Liver (tissue), 9 donors: ENCODE results near the gene IGF1R. TPM values are rescaled to one million over a fixed set of nuclear protein-coding genes. Genes with fewer than 3 reads are reported as not detected.
"Not testable (repeated sequence)": the region's sequence is repeated elsewhere in the genome, so short reads cannot be mapped to it uniquely, and the experiment has no call there.

Source experiments
- DNase-seq: peaks from one replicate; pipeline ENCODE4 v3.0.0-alpha.2; 2017; ENCODE audit warnings: low spot score
- H3K27ac ChIP-seq, 2 donors: one replicate each; pipeline ENCODE4 v1.7.0; 2013; ENCODE audit warnings: inconsistent platforms in 2 of 2, low read length in 2 of 2, control low read depth in 1 of 2, low read depth in 1 of 2, mild to moderate bottlenecking in 1 of 2
- H3K27me3 ChIP-seq, 4 donors: one replicate each; pipeline versions ENCODE4 v1.6.1 to v1.7.0; 2013; ENCODE audit warnings: low read length in 3 of 4, inconsistent platforms in 1 of 4, mild to moderate bottlenecking in 1 of 4, moderate library complexity in 1 of 4; ENCODE audit not compliant: control insufficient read depth in 4 of 4, insufficient read depth in 4 of 4
- H3K36me3 ChIP-seq, 4 donors: one replicate each; pipeline versions ENCODE4 v1.6.1 to v1.7.0; 2013; ENCODE audit warnings: low read length in 3 of 4, mild to moderate bottlenecking in 3 of 4, low read depth in 1 of 4, moderate library complexity in 1 of 4; ENCODE audit not compliant: control insufficient read depth in 4 of 4, insufficient read depth in 3 of 4
- H3K4me1 ChIP-seq, 4 donors: one replicate each; pipeline versions ENCODE4 v1.6.1 to v1.7.0; 2013; ENCODE audit warnings: low read length in 3 of 4, mild to moderate bottlenecking in 3 of 4, moderate library complexity in 1 of 4; ENCODE audit not compliant: control insufficient read depth in 4 of 4, insufficient read depth in 4 of 4
- H3K4me3 ChIP-seq, 3 donors: one replicate each; pipeline versions ENCODE4 v1.6.1 to v1.7.0; 2013; ENCODE audit warnings: low read length in 3 of 3, control low read depth in 1 of 3, low read depth in 1 of 3, mild to moderate bottlenecking in 1 of 3
- H3K9ac ChIP-seq, 2 donors: one replicate each; pipeline ENCODE4 v1.7.0; 2013; ENCODE audit warnings: low read length in 2 of 2, mild to moderate bottlenecking in 2 of 2, moderate library complexity in 2 of 2, control low read depth in 1 of 2, low read depth in 1 of 2
- H3K9me3 ChIP-seq, 4 donors: one replicate each; pipeline versions ENCODE4 v1.6.1 to v1.7.0; 2013; ENCODE audit warnings: low read length in 3 of 4; ENCODE audit not compliant: control insufficient read depth in 4 of 4
- ATF3 ChIP-seq: IDR thresholded peaks from 2 replicates; pipeline ENCODE4 v1.6.1; 2016; ENCODE audit warnings: antibody characterized with exemption
- CTCF ChIP-seq: fragments of 150-350 bp; IDR thresholded peaks from 2 replicates; pipeline ENCODE4 v1.5.1; 2017; ENCODE audit warnings: improper control_type of control experiment, low read depth, low read length; ENCODE audit not compliant: missing input control
- EGR1 ChIP-seq, 2 donors: IDR thresholded peaks; 2 replicates each; pipeline ENCODE4 v1.6.1; 2016 to 2018; ENCODE audit warnings: antibody characterized with exemption in 2 of 2, low read depth in 2 of 2
- FOXA2 ChIP-seq: IDR thresholded peaks from 2 replicates; pipeline ENCODE4 v1.6.1; 2016; ENCODE audit warnings: antibody characterized with exemption
- GABPA ChIP-seq, 2 donors: IDR thresholded peaks in 1 of 2; conservative IDR thresholded peaks in 1 of 2; 2 replicates each; pipeline ENCODE4 v1.6.1; 2016; ENCODE audit warnings: antibody characterized with exemption in 2 of 2, mild to moderate bottlenecking in 1 of 2, moderate library complexity in 1 of 2
- HNF4A ChIP-seq, 2 donors: conservative IDR thresholded peaks; 2 replicates each; pipeline ENCODE4 v1.6.1; 2016; ENCODE audit warnings: antibody characterized with exemption in 2 of 2, mild to moderate bottlenecking in 2 of 2
- JUND ChIP-seq, 2 donors: IDR thresholded peaks; 2 replicates each; pipeline ENCODE4 v1.6.1; 2016; ENCODE audit warnings: antibody characterized with exemption in 2 of 2
- MAX ChIP-seq: IDR thresholded peaks from 2 replicates; pipeline ENCODE4 v1.6.1; 2016; ENCODE audit warnings: antibody characterized with exemption
- NR2F2 ChIP-seq: IDR thresholded peaks from 2 replicates; pipeline ENCODE4 v1.6.1; 2016; ENCODE audit warnings: antibody characterized with exemption
- RAD21 ChIP-seq, 2 donors: IDR thresholded peaks; 2 replicates each; pipeline ENCODE4 v1.6.1; 2016; ENCODE audit warnings: antibody characterized with exemption in 2 of 2, mild to moderate bottlenecking in 2 of 2
- REST ChIP-seq: IDR thresholded peaks from 2 replicates; pipeline ENCODE4 v1.6.1; 2016; ENCODE audit warnings: antibody characterized with exemption, mild to moderate bottlenecking
- SP1 ChIP-seq: IDR thresholded peaks from 2 replicates; pipeline ENCODE4 v1.6.1; 2018; ENCODE audit warnings: antibody characterized with exemption, mild to moderate bottlenecking
- TAF1 ChIP-seq: conservative IDR thresholded peaks from 2 replicates; pipeline ENCODE4 v1.6.1; 2016; ENCODE audit warnings: antibody characterized with exemption, mild to moderate bottlenecking
- ZBTB33 ChIP-seq: IDR thresholded peaks from 2 replicates; pipeline ENCODE4 v1.6.1; 2016; ENCODE audit warnings: antibody characterized with exemption
- WGBS: extraction: QIAGEN DNeasy Blood & Tissue Kit; methylation state at CpG from one replicate; pipeline ENCODE4 v1.1.7; 2013; 5-methylcytosine and 5-hydroxymethylcytosine counted together
- polyA plus RNA-seq, 2 donors: library from polyadenylated mRNA; stranded (reverse) in 1 of 2; unstranded in 1 of 2; fragments of 200-250 nt in 1 of 2; fragments of >200 nt in 1 of 2; fragmentation: Nextera tagmentation in 1 of 2; extraction: Ambion mirVana in 1 of 2; gene quantifications; one replicate each; pipeline versions ENCODE4 v1.2.1 to v1.2.3, GENCODE V29; 2013 to 2015
- total RNA-seq, 2 donors: library from RNA; depleted of rRNA; stranded (reverse); fragments of >200 nt; gene quantifications; one replicate each; pipeline ENCODE4 v1.2.3, GENCODE V29; 2014
- donor health status: healthy.
- donor health status: healthy.
- donor health status: healthy.
- donor health status: healthy.
- donor health status: healthy.

The IGF1R gene
- total and polyA plus RNA-seq, 4 donors = 0.69 to 10.3 (median 3.2) TPM

- not testable (repeated sequence) for H3K9me3 ChIP-seq, H3K9ac ChIP-seq, H3K36me3 ChIP-seq, DNase-seq, H3K4me3 ChIP-seq, H3K4me1 ChIP-seq, H3K27ac ChIP-seq
- peaks cover 0 to 10% (median 0%) of the 10 kb centered on the region in 4 donors for H3K27me3 ChIP-seq
- 92% methylated on average over 13 of the region's 13 CpGs for WGBS
These were observed 29.8 kb upstream of the IGF1R start for GRCh38 chr15:98618576-98618975.

GRCh38 chr15:98620020-98620419 is 28.3 kb upstream of the IGF1R start:
- Histone ChIP-seq H3K27me3 (peaks cover 0 to 10% (median 0%) of the 10 kb centered on the region in 4 donors), H3K9me3 (no peaks in the 10 kb centered on the region), H3K27ac (no peak overlapping the region), H3K9ac (no peak overlapping the region), H3K4me3 (no peak overlapping the region), H3K4me1 (no peaks in the 10 kb centered on the region), H3K36me3 (no peaks in the 10 kb centered on the region)
- no peak for TF ChIP-seq EGR1 (IDR thresholded peaks at IDR 0.05; ENCODE audit: low read depth in 2 of 2)
- TF ChIP-seq JUND (IDR thresholded peaks at IDR 0.05) = no peak
- TF ChIP-seq FOXA2 = no peak
- TF ChIP-seq SP1 = no peak
- TF ChIP-seq CTCF = no peak
- TF ChIP-seq NR2F2 = no peak
- TF ChIP-seq HNF4A (conservative IDR thresholded peaks at IDR 0.05) = no peak
- 63% methylated on average over 8 of the region's 8 CpGs for WGBS
- no peak for DNase-seq

- 24% methylated on average over 2 of the region's 2 CpGs for WGBS
These were observed 27.3 kb upstream of the IGF1R start for GRCh38 chr15:98621021-98621420.

More at GRCh38 chr15:98621021-98621420, 27.3 kb upstream of the IGF1R start:
- Histone ChIP-seq H3K27me3 (peaks cover 0 to 10% (median under 1%) of the 10 kb centered on the region in 4 donors), H3K9me3 (no peaks in the 10 kb centered on the region), H3K4me1 (no peaks in the 10 kb centered on the region), H3K4me3 (no peak overlapping the region), H3K27ac (no peak overlapping the region), H3K9ac (no peak overlapping the region), H3K36me3 (no peaks in the 10 kb centered on the region)
- TF ChIP-seq EGR1 (IDR thresholded peaks at IDR 0.05; ENCODE audit: low read depth in 2 of 2) (no peak), MAX (no peak), GABPA (IDR thresholded peaks at IDR 0.05 in 1 of 2, conservative IDR thresholded peaks at IDR 0.05 in 1 of 2) (no peak), ZBTB33 (no peak), ATF3 (no peak), REST (no peak), JUND (IDR thresholded peaks at IDR 0.05) (no peak), FOXA2 (no peak), TAF1 (no peak), HNF4A (conservative IDR thresholded peaks at IDR 0.05) (no peak), RAD21 (IDR thresholded peaks at IDR 0.05) (no peak)
- no peak for DNase-seq
